GM12872 (cell line): Measurements from ENCODE around the gene FSD1L.
A peak's percentile ranks its signal among the peaks of the same experiment; 100 is the strongest.

ENCODE experiments used
- CTCF ChIP-seq: IDR thresholded peaks from 3 replicates; pipeline ENCODE4 v1.5.1; 2011; ENCODE audit warnings: low read depth, mild to moderate bottlenecking, low read length, moderate library complexity; ENCODE audit not compliant: insufficient read depth

Gene FSD1L

DNA sequence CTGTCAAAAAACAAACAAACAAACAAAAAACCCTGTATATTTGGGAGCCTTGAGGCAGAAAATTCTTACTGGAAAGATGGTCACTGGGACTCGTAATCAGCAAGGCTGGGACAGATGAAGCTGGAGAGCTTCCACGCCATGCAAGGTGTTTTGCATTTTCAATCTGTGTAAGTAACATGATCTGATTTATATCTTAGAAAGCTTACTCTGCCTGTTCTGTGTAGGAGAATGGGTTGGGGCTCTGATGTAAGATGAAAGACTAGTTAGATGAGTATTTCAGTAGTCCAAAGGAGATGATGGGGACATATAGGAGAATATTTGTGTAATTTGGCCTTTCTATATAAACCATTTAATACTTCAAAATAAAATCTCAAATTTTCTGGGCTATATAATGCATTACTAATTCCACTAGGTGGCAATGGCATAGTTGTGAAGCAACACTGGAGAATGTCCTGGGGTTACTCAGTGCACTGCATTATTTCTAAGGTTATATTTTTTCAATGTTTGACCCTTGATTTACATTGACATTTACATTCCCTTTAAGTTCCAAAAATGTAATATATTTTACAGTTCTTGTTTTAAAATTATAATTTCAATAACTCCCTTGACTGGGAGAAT lies 21.9 kb upstream of the FSD1L start:
- TF ChIP-seq CTCF = peak; percentile 39; the same call in 2 of the 3 replicates

GRCh38 chr9:105426657-105427056 lies 21.2 kb upstream of the FSD1L start:
- no peak for TF ChIP-seq CTCF

DNA sequence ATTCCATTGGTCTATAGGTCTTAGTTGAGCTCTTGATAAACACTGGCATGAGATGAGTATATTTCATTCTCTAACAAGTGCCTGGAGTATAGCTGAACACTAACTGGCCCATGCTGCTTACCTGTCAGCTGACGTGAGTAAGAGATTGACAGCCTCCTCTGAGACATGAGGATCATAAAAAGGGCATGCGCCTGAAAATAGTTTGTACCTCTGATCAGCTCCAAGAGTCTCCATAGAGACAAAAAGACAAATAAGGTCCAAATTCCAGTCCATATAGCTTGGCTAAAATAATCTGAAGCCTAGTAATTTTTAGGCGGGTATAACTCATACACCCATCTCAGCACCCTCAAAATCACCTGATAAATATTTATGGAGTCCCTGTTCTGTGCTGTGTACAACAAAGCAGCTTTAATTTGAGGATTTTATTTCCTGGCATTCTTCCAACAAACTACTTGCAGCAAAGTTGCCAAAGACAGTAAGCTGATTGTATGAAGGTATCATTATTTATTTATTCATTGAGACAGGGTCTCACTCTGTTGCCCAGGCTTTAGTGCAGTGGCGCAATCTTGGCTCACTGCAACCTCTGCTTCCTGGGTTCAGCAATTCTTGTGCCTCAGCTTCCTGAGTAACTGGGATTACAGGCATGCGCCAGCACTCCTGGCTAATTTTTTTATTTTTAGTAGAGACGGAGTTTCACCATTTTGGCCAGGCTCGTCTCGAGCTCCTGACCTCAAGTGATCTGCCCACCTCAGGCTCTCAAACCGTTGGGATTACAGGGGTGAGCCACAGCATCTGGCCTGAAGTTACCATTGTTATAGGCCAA lies 16.2 kb upstream of the FSD1L start:
- no peak for TF ChIP-seq CTCF

GRCh38 chr9:105432247-105432842 lies 15.5 kb upstream of the FSD1L start:
- TF ChIP-seq CTCF = no peak

GRCh38 chr9:105435453-105435852 lies 12.4 kb upstream of the FSD1L start:
- no peak for TF ChIP-seq CTCF

DNA sequence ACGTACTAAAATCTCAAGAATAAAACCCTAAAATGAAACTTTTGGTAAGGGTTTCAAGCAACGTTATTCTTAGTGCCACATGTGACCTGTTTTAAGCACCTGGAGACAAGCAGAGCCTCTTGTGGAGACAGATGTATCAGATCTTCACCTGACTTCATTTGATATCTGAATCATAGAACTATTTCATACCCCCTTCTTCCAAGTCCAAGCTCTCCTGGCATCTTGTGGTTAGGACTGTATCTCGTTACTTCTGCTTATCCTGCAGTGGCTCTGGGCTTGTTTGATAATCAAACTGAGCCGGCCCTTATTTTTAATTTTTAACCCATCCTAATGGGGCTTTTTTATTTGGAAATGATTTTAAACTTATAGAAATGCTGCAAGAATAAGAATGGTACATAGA lies 11.1 kb upstream of the FSD1L start:
- no peak for TF ChIP-seq CTCF

DNA sequence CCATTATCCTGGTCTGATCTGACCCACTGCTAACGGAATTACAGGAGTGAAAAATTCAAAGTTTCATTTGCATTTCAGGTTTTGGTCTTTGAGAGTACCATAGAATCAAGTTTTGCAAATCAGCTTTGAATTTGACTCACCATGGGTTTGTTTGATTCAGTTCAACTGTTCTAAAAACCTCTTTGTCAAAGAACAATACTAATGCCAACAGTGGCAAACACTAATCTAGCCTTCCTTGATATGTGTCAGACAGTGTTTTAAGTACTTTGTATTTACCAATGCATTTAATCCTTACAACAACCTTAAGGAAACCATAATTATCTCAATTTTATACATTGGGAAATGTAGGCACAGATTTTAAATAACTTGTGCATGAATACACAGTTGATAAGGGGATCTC lies 10.1 kb upstream of the FSD1L start:
- no peak for TF ChIP-seq CTCF
